GM12878 (cell line): ENCODE data around the gene AKAP17A.

Source experiments
- EZH2 ChIP-seq: IDR thresholded peaks from 2 replicates; pipeline ENCODE4 v1.6.1; 2012; ENCODE audit warnings: low read depth, mild to moderate bottlenecking, control low read depth, inconsistent platforms, low read length, borderline replicate concordance; ENCODE audit not compliant: control insufficient read depth
- JUND ChIP-seq: IDR thresholded peaks from 2 replicates; pipeline ENCODE4 v1.6.1; 2012; ENCODE audit warnings: low read depth, mild to moderate bottlenecking, low read length, improper control_type of control experiment, moderate library complexity
- MXI1 ChIP-seq: fragments of 150-350 bp; IDR thresholded peaks from 2 replicates; pipeline ENCODE4 v1.6.1; 2011; ENCODE audit warnings: low read depth, mild to moderate bottlenecking, inconsistent platforms, low read length, improper control_type of control experiment
- POLR2A ChIP-seq: IDR thresholded peaks from 2 replicates; pipeline ENCODE4 v1.6.1; 2011; ENCODE audit warnings: low read depth, mild to moderate bottlenecking, low read length
- POLR2AphosphoS5 ChIP-seq: IDR thresholded peaks from 2 replicates; pipeline ENCODE4 v1.6.1; 2011; ENCODE audit warnings: mild to moderate bottlenecking, low read length, inconsistent platforms
- SMC3 ChIP-seq: IDR thresholded peaks from 2 replicates; pipeline ENCODE4 v1.6.1; 2011; ENCODE audit warnings: low read length, improper control_type of control experiment, borderline replicate concordance
- SP1 ChIP-seq: IDR thresholded peaks from one replicate; pipeline ENCODE4 v1.6.1; 2011; ENCODE audit warnings: low read depth, low read length

GRCh38 chrX:1601051-1601767 is 9.8 kb downstream of the AKAP17A start:
- TF ChIP-seq SP1 (no peak), SMC3 (no peak), EZH2 (no peak), POLR2A (peak; percentile 12; the same call in 1 of the 2 replicates), JUND (no peak), POLR2AphosphoS5 (no peak), MXI1 (no peak)
